Body of pancreas (tissue), 4 donors: ENCODE data around the gene RGS6.

Experiments
- POLR2A ChIP-seq, 3 donors: fragments of 450-650 bp; IDR thresholded peaks; one replicate each; pipeline ENCODE4 v1.6.1; 2016; ENCODE audit warnings: antibody characterized with exemption in 3 of 3, mild to moderate bottlenecking in 2 of 3
- TF ChIP-seq, protein P1 (sequence below), 7 experiments: fragments of 450-650 bp in 4 of 7; fragments of 200-600 bp in 3 of 7; sonication (generic) in 3 of 7; IDR thresholded peaks; one replicate each; pipeline ENCODE4 v1.5.1; 2016 to 2019; ENCODE audit warnings: antibody characterized with exemption in 7 of 7

GRCh38 chr14:72472845-72473244, 540.6 kb downstream of the RGS6 start:
- no peak for TF ChIP-seq POLR2A (IDR thresholded peaks at IDR 0.05)
- TF ChIP-seq, protein P1, sequence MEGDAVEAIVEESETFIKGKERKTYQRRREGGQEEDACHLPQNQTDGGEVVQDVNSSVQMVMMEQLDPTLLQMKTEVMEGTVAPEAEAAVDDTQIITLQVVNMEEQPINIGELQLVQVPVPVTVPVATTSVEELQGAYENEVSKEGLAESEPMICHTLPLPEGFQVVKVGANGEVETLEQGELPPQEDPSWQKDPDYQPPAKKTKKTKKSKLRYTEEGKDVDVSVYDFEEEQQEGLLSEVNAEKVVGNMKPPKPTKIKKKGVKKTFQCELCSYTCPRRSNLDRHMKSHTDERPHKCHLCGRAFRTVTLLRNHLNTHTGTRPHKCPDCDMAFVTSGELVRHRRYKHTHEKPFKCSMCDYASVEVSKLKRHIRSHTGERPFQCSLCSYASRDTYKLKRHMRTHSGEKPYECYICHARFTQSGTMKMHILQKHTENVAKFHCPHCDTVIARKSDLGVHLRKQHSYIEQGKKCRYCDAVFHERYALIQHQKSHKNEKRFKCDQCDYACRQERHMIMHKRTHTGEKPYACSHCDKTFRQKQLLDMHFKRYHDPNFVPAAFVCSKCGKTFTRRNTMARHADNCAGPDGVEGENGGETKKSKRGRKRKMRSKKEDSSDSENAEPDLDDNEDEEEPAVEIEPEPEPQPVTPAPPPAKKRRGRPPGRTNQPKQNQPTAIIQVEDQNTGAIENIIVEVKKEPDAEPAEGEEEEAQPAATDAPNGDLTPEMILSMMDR (IDR thresholded peaks at IDR 0.05), result no peak
